ENCODE data around the gene LYPD6. TPM values are rescaled to one million over a fixed set of nuclear protein-coding genes. Genes with fewer than 3 reads are reported as not detected.
"Not testable (repeated sequence)": the region's sequence is repeated elsewhere in the genome, so short reads cannot be mapped to it uniquely, and the experiment has no call there.

The LYPD6 gene
- total RNA-seq, 4 donors from 2014 or later = 0.83 to 1.4 (median 1.1) TPM

GRCh38 chr2:149314687-149315086, 15.7 kb upstream of the LYPD6 start:
- intact Hi-C loops (cut with DNase I) = loop anchor here (10.0 kb wide), 1 partner anchor 300 kb away; no protein-coding TSS in a partner anchor
- Histone ChIP-seq H3K36me3 (no peaks in the 10 kb centered on the region), H3K4me1 (peaks cover 0 to 10% (median 4%) of the 10 kb centered on the region in 4 donors), H3K9me3 (no peaks in the 10 kb centered on the region), H3K27ac (replicated peaks in 1 of 4) (no peak overlapping the region), H3K27me3 (peaks cover 0 to 18% (median 0%) of the 10 kb centered on the region in 4 donors), H3K4me3 (no peak overlapping the region)
- no peak for DNase-seq (ENCODE audit: extremely low spot score)
- TF ChIP-seq EP300 (IDR thresholded peaks at IDR 0.05) = no peak
- no peak for TF ChIP-seq CTCF (IDR thresholded peaks at IDR 0.05)
- no peak for TF ChIP-seq POLR2AphosphoS5 (IDR thresholded peaks at IDR 0.05)
- TF ChIP-seq POLR2A (IDR thresholded peaks at IDR 0.05; ENCODE audit: low read depth) = no peak
- WGBS = 65% methylated on average over 1 of the region's 1 CpG

GRCh38 chr2:149315461-149315860, 14.9 kb upstream of the LYPD6 start:
- intact Hi-C loops (cut with DNase I) = loop anchor here (10.0 kb wide), 1 partner anchor 301 kb away; no protein-coding TSS in a partner anchor

GRCh38 chr2:149318566-149318965, 11.8 kb upstream of the LYPD6 start:
- H3K9me3 ChIP-seq; H3K4me3 ChIP-seq; H3K27ac ChIP-seq (replicated peaks in 1 of 4); H3K4me1 ChIP-seq; H3K36me3 ChIP-seq; DNase-seq (ENCODE audit: extremely low spot score): not testable (repeated sequence)
- WGBS = 100% methylated on average over 3 of the region's 3 CpGs
- intact Hi-C loops (cut with DNase I) = loop anchor here (10.0 kb wide), 1 partner anchor 304 kb away; no protein-coding TSS in a partner anchor
- H3K27me3 ChIP-seq = peaks cover 0 to 24% (median 6%) of the 10 kb centered on the region in 4 donors

More at GRCh38 chr2:149315461-149315860, 14.9 kb upstream of the LYPD6 start:
- Histone ChIP-seq H3K27me3 (peaks cover 0 to 18% (median 2%) of the 10 kb centered on the region in 4 donors), H3K27ac (replicated peaks in 1 of 4) (no peak overlapping the region), H3K9me3 (peaks cover 0 to 6% (median 0%) of the 10 kb centered on the region in 4 donors), H3K4me3 (no peak overlapping the region), H3K36me3 (no peaks in the 10 kb centered on the region), H3K4me1 (peaks cover 0 to 10% (median 4%) of the 10 kb centered on the region in 4 donors)
- TF ChIP-seq POLR2A (IDR thresholded peaks at IDR 0.05; ENCODE audit: low read depth) (no peak), EP300 (IDR thresholded peaks at IDR 0.05) (no peak), POLR2AphosphoS5 (IDR thresholded peaks at IDR 0.05) (no peak), CTCF (IDR thresholded peaks at IDR 0.05) (no peak)
- DNase-seq (ENCODE audit: extremely low spot score) = no peak
- WGBS = 68% methylated on average over 3 of the region's 3 CpGs

GRCh38 chr2:149320362-149320761, 10.0 kb upstream of the LYPD6 start:
- peaks cover 0 to 6% (median 0%) of the 10 kb centered on the region in 4 donors for H3K9me3 ChIP-seq

GRCh38 chr2:149329068-149329467, 1.3 kb upstream of the LYPD6 start:
- peak overlapping the region; percentile 61 to 83 (median 74) for H3K4me3 ChIP-seq
- H3K9me3 ChIP-seq = no peaks in the 10 kb centered on the region
- peaks cover 5 to 21% (median 18%) of the 10 kb centered on the region in 4 donors for H3K4me1 ChIP-seq
- H3K36me3 ChIP-seq = no peaks in the 10 kb centered on the region
- peaks cover 0 to 21% (median 0%) of the 10 kb centered on the region in 4 donors for H3K27me3 ChIP-seq
- H3K27ac ChIP-seq (replicated peaks in 1 of 4) = no peak overlapping the region
- TF ChIP-seq POLR2AphosphoS5 (IDR thresholded peaks at IDR 0.05) (no peak), CTCF (IDR thresholded peaks at IDR 0.05) (peak in 1 of 3 experiments; percentile 19)
- no peak for DNase-seq (ENCODE audit: extremely low spot score)
- intact Hi-C loops (cut with DNase I) = no loop called here
- WGBS = 29% methylated on average over 8 of the region's 8 CpGs

More at GRCh38 chr2:149320362-149320761, 10.0 kb upstream of the LYPD6 start:
- WGBS = 57% methylated on average over 11 of the region's 36 CpGs
- no peaks in the 10 kb centered on the region for H3K36me3 ChIP-seq
- intact Hi-C loops (cut with DNase I) = no loop called here
- DNase-seq (ENCODE audit: extremely low spot score) = no peak
- no peaks in the 10 kb centered on the region for H3K4me1 ChIP-seq
- peaks cover 0 to 24% (median 6%) of the 10 kb centered on the region in 4 donors for H3K27me3 ChIP-seq
- no peak overlapping the region for H3K27ac ChIP-seq (replicated peaks in 1 of 4)
- H3K4me3 ChIP-seq = no peak overlapping the region
- TF ChIP-seq POLR2AphosphoS5 (IDR thresholded peaks at IDR 0.05) = no peak
- TF ChIP-seq CTCF (IDR thresholded peaks at IDR 0.05) = no peak
- TF ChIP-seq POLR2A (IDR thresholded peaks at IDR 0.05; ENCODE audit: low read depth) = no peak
- TF ChIP-seq EP300 (IDR thresholded peaks at IDR 0.05) = no peak

Measured in esophagus muscularis mucosa (tissue), 4 donors.